Kidney (tissue), 14 donors: ENCODE data around the gene FN3KRP. TPM values are rescaled to one million over a fixed set of nuclear protein-coding genes. Genes with fewer than 3 reads are reported as not detected.
"Not testable (repeated sequence)": the region's sequence is repeated elsewhere in the genome, so short reads cannot be mapped to it uniquely, and the experiment has no call there.

Experiments used
- DNase-seq, 5 donors: peaks; one replicate each; pipeline ENCODE4 v3.0.0-alpha.2; 2013 to 2020
- FAIRE-seq: peaks from 2 replicates; lab custom pipeline; 2012; peaks lifted over from hg19 to GRCh38; lab: Jason Lieb, UNC
- H3K27ac ChIP-seq, 2 donors: one replicate each; pipeline ENCODE4 v1.7.0; 2013; ENCODE audit warnings: low read depth in 2 of 2, low read length in 2 of 2, inconsistent platforms in 1 of 2
- H3K27me3 ChIP-seq: one replicate; pipeline ENCODE4 v1.7.1; 2013; ENCODE audit warnings: low read length, inconsistent platforms; ENCODE audit not compliant: control insufficient read depth, insufficient read depth
- H3K36me3 ChIP-seq, 3 donors: one replicate each; pipeline versions ENCODE4 v1.7.0 to v1.7.1; 2013; ENCODE audit warnings: low read length in 3 of 3, control low read depth in 1 of 3, inconsistent platforms in 1 of 3; ENCODE audit not compliant: insufficient read depth in 3 of 3, control insufficient read depth in 2 of 3
- H3K4me1 ChIP-seq, 3 donors: one replicate each; pipeline versions ENCODE4 v1.7.0 to v1.7.1; 2013; ENCODE audit warnings: low read length in 3 of 3, inconsistent platforms in 1 of 3, low read depth in 1 of 3; ENCODE audit not compliant: control insufficient read depth in 2 of 3, insufficient read depth in 2 of 3
- H3K4me3 ChIP-seq, 3 donors: one replicate each; pipeline versions ENCODE4 v1.7.0 to v1.8.1; 2013; ENCODE audit warnings: low read length in 3 of 3, control low read depth in 1 of 3, inconsistent platforms in 1 of 3
- H3K9ac ChIP-seq, 3 donors: one replicate each; pipeline versions ENCODE4 v1.7.0 to v1.7.1; 2013; ENCODE audit warnings: low read length in 3 of 3, control low read depth in 1 of 3, inconsistent platforms in 1 of 3
- H3K9me3 ChIP-seq, 3 donors: one replicate each; pipeline versions ENCODE4 v1.7.0 to v1.7.1; 2013; ENCODE audit warnings: low read length in 3 of 3, control low read depth in 1 of 3, inconsistent platforms in 1 of 3; ENCODE audit not compliant: control insufficient read depth in 2 of 3, insufficient read depth in 1 of 3
- intact Hi-C: fragments of 100-400 bp; cut with DNase I; formaldehyde crosslinking; loops from one replicate; pipeline ENCODE4 v1.11.1; 2022
- polyA plus RNA-seq: library from polyadenylated mRNA; stranded (reverse); fragments of 350-450 nt; fragmentation: Illumina TruSeq; extraction: RNeasy Lipid Tissue Mini Kit (QIAGEN cat#74804); gene quantifications from one replicate; pipeline ENCODE4 v1.2.3, GENCODE V29; 2014; ENCODE audit warnings: low read depth, low replicate concordance; ENCODE audit not compliant: insufficient read depth
- total RNA-seq: library from RNA; stranded (reverse); fragmentation: NEBNext Ultra II Directional; extraction: Animal tissue kit (Norgen Biotek cat#: 25700); gene quantifications from one replicate; pipeline ENCODE4 v1.2.1, GENCODE V29; 2021
- TF ChIP-seq, protein P1 (sequence below): IDR thresholded peaks from 3 replicates; pipeline ENCODE4 v1.5.1; 2012; ENCODE audit warnings: mild to moderate bottlenecking, moderate library complexity, borderline replicate concordance; ENCODE audit not compliant: insufficient read depth; ENCODE audit errors: extremely low read depth
- donor health status: control.
- donor health status: control.
- donor health status: control.
- donor health status: control.
- donor health status: control.
- donor health status: DM: yes; HTN: yes; CAD: no.
- donor health status: Normal renal cell carcinoma (clear cell type).

The FN3KRP gene
- total and polyA plus RNA-seq, 2 donors from 2014 or later: 30.6 to 36.6 TPM

DNA sequence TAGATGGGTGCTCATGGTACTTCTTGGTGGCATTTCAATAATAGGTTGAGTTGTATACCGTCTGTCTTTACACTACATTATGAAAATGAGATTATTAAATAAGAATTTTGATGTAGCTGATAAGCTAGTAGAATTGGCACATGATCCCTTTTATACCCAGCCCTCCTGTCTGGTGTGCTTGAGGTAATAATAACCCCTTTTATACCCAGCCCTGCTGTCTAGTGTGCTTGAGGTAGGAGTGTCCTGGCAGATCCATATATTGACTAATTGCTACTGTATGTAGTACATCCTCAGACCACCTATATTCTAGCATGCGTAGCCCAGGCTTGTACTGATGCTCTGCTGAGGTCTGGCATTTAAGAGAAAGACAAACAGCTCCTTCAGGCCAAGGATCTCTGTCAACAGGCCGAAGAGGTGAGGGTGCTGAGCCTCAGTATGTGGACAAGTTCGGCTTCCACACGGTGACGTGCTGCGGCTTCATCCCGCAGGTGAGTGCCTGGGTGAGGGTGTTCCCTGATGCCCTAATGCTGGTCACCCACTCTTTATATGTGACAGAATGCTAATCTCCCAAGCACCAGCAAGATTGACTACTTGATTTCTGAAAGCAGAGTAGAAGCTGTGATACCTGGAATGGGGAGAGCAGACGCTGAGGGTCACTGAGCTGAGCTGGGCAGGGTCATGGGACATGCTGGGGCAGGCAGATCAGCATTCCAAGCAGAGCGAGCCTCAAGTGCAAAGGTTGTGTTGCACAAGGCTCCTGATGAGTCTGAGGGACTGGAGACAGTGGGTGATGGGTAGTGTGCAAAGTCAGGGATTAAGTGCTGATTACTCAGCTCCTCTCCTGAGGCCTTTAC is 24.6 kb downstream of the FN3KRP start:
- FAIRE-seq (no peak), DNase-seq (peak in 2 of 5 donors; percentile 16 to 30)
- Histone ChIP-seq H3K9me3 (peaks cover 0 to 2% (median 0%) of the 10 kb centered on the region in 3 donors), H3K27ac (peak overlapping the region in 1 of 2 donors; percentile 23), H3K4me3 (no peak overlapping the region), H3K4me1 (peaks cover 0 to 8% (median 6%) of the 10 kb centered on the region in 3 donors), H3K27me3 (no peaks in the 10 kb centered on the region), H3K36me3 (peaks cover 9 to 25% (median 16%) of the 10 kb centered on the region in 3 donors), H3K9ac (no peak overlapping the region)
- intact Hi-C loops: no loop called here
- TF ChIP-seq, protein P1, sequence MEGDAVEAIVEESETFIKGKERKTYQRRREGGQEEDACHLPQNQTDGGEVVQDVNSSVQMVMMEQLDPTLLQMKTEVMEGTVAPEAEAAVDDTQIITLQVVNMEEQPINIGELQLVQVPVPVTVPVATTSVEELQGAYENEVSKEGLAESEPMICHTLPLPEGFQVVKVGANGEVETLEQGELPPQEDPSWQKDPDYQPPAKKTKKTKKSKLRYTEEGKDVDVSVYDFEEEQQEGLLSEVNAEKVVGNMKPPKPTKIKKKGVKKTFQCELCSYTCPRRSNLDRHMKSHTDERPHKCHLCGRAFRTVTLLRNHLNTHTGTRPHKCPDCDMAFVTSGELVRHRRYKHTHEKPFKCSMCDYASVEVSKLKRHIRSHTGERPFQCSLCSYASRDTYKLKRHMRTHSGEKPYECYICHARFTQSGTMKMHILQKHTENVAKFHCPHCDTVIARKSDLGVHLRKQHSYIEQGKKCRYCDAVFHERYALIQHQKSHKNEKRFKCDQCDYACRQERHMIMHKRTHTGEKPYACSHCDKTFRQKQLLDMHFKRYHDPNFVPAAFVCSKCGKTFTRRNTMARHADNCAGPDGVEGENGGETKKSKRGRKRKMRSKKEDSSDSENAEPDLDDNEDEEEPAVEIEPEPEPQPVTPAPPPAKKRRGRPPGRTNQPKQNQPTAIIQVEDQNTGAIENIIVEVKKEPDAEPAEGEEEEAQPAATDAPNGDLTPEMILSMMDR: no peak

DNA sequence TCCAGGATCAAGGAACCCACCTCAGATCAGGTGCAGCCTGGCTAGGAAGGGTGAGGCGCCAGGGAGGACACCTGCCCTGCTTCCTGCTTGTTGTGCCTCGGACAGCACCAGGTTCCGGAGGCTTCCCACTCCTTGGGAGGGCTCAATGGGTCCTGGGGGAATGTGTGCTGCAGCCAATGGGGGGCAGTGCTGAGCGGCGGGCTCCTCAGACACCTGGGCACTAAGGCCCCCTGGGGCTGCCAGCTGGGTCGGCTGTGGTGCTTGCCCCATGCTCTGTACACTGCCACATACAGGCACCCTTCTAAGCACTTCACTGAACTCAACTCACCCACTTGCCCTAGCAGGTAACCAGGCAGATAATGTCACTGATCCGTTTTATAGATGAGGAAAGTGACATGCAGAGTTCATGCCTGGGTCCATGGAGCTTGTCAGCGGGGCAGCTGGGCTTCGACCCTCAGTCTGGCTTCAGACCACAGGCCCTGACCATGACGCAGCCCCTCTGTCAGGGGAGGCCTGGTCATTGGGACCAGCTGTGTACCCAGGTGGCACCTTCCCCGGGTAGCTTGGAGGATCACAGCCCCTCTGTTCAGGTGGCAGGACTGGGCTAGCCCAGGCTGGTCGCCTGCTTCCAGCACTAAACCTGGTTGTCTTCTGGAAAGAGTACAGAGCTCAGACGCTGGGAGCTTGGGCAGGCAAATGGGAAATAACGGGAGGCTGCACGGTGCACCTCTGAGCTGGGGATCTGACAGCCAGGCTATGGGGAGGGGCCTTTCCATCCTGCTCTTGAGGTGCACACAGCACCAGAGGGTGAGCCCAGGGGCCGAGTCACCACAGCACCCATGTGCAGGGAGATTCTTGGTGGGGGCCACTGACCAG is 27.1 kb downstream of the FN3KRP start:
- Histone ChIP-seq H3K36me3 (peaks cover 9 to 25% (median 16%) of the 10 kb centered on the region in 3 donors), H3K27me3 (no peaks in the 10 kb centered on the region), H3K27ac (no peak overlapping the region), H3K4me3 (no peak overlapping the region), H3K9ac (no peak overlapping the region), H3K4me1 (peaks cover 0 to under 1% (median under 1%) of the 10 kb centered on the region in 3 donors), H3K9me3 (peaks cover 0 to 2% (median 0%) of the 10 kb centered on the region in 3 donors)
- TF ChIP-seq, protein P1: no peak
- intact Hi-C loops: no loop called here
- FAIRE-seq (no peak), DNase-seq (no peak)

DNA sequence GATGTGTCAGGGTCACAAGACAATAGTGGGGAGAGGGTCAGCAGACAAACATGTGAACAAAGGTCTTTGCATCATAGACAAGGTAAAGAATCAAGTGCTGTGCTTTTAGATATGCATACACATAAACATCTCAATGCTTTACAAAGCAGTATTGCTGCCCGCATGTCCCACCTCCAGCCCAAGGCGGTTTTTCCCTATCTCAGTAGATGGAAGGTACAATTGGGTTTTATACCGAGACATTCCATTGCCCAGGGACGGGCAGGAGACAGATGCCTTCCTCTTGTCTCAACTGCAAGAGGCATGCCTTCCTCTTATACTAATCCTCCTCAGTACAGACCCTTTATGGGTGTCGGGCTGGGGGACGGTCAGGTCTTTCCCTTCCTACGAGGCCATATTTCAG is 28.2 kb downstream of the FN3KRP start:
- H3K9me3 ChIP-seq, intact Hi-C loops, H3K4me1 ChIP-seq, DNase-seq, H3K27ac ChIP-seq, H3K27me3 ChIP-seq, H3K9ac ChIP-seq, H3K4me3 ChIP-seq, FAIRE-seq: not testable (repeated sequence)
- peaks cover 9 to 25% (median 16%) of the 10 kb centered on the region in 3 donors for H3K36me3 ChIP-seq
